HepG2 (cell line): ENCODE results near the gene DGKG. TPM values are rescaled to one million over a fixed set of nuclear protein-coding genes. Genes with fewer than 3 reads are reported as not detected.

Experiments
- BORCS8-MEF2B ChIP-seq: sonication (generic); formaldehyde crosslinking; IDR thresholded peaks from 2 replicates; pipeline ENCODE4 v1.8.0; 2022; ENCODE audit warnings: mild to moderate bottlenecking, missing genetic modification reagents
- DR1 ChIP-seq: sonication (generic); formaldehyde crosslinking; IDR thresholded peaks from 2 replicates; pipeline ENCODE4 v1.8.0; 2021; ENCODE audit warnings: mild to moderate bottlenecking, missing genetic modification reagents, inconsistent platforms
- FUBP1 ChIP-seq: sonication (generic); formaldehyde crosslinking; IDR thresholded peaks from 2 replicates; pipeline ENCODE4 v1.5.1; 2020; ENCODE audit warnings: missing genetic modification reagents, mild to moderate bottlenecking, borderline replicate concordance
- GMEB1 ChIP-seq: sonication (generic); formaldehyde crosslinking; IDR thresholded peaks from 2 replicates; pipeline ENCODE4 v1.5.1; 2020; ENCODE audit warnings: missing genetic modification reagents, mild to moderate bottlenecking, borderline replicate concordance
- MXD3 ChIP-seq: IDR thresholded peaks from 2 replicates; pipeline ENCODE4 v1.6.1; 2016; ENCODE audit warnings: mild to moderate bottlenecking, missing biosample characterization, missing genetic modification reagents
- NFE2L1 ChIP-seq: sonication (generic); formaldehyde crosslinking; IDR thresholded peaks from 2 replicates; pipeline ENCODE4 v1.4.0; 2020; ENCODE audit warnings: missing genetic modification reagents, mild to moderate bottlenecking, borderline replicate concordance
- RELA ChIP-seq: sonication (generic); formaldehyde crosslinking; IDR thresholded peaks from 2 replicates; pipeline ENCODE4 v1.4.0; 2020; ENCODE audit warnings: missing genetic modification reagents
- SCMH1 ChIP-seq: sonication (generic); formaldehyde crosslinking; IDR thresholded peaks from 2 replicates; pipeline ENCODE4 v1.9.0; 2021; ENCODE audit warnings: missing genetic modification reagents, mild to moderate bottlenecking, borderline replicate concordance
- SMYD3 ChIP-seq: sonication (generic); formaldehyde crosslinking; IDR thresholded peaks from 2 replicates; pipeline ENCODE4 v1.8.1; 2023; ENCODE audit warnings: mild to moderate bottlenecking, missing genetic modification reagents
- TRIM24 ChIP-seq: sonication (generic); formaldehyde crosslinking; IDR thresholded peaks from 2 replicates; pipeline ENCODE4 v1.8.0; 2022; ENCODE audit warnings: mild to moderate bottlenecking, missing genetic modification reagents
- ZBTB21 ChIP-seq: sonication (generic); formaldehyde crosslinking; IDR thresholded peaks from 2 replicates; pipeline ENCODE4 v1.4.0; 2020; ENCODE audit warnings: missing genetic modification reagents
- ZNF552 ChIP-seq: sonication (generic); formaldehyde crosslinking; IDR thresholded peaks from 2 replicates; pipeline ENCODE4 v1.9.0; 2022; ENCODE audit warnings: missing genetic modification reagents, mild to moderate bottlenecking, borderline replicate concordance
- ZNF580 ChIP-seq: IDR thresholded peaks from 2 replicates; pipeline ENCODE4 v1.6.1; 2016; ENCODE audit warnings: low read depth, borderline replicate concordance
- ZNF749 ChIP-seq: sonication (generic); formaldehyde crosslinking; IDR thresholded peaks from 2 replicates; pipeline ENCODE4 v1.8.0; 2022; ENCODE audit warnings: mild to moderate bottlenecking, missing genetic modification reagents, moderate library complexity, borderline replicate concordance
- ZNF782 ChIP-seq: sonication (generic); formaldehyde crosslinking; IDR thresholded peaks from 2 replicates; pipeline ENCODE4 v1.4.0; 2020; ENCODE audit warnings: missing genetic modification reagents, mild to moderate bottlenecking, borderline replicate concordance
- ZNF83 ChIP-seq: sonication (generic); formaldehyde crosslinking; IDR thresholded peaks from 2 replicates; pipeline ENCODE4 v1.4.0; 2020; ENCODE audit warnings: missing genetic modification reagents, mild to moderate bottlenecking, borderline replicate concordance
- polyA plus RNA-seq, 8 experiments: library from polyadenylated mRNA; depleted of rRNA in 3 of 8; stranded (reverse) in 7 of 8; unstranded in 1 of 8; fragments of >200 nt; fragmentation: Illumina TruSeq in 4 of 8; extraction: Trizol in 4 of 8; gene quantifications; 2 replicates each; pipeline versions ENCODE4 v1.2.1 to v1.2.3, GENCODE V29; 2011 to 2016; ENCODE audit warnings: low read depth in 4 of 8, missing spikeins in 1 of 8, mixed read lengths in 1 of 8; ENCODE audit not compliant: insufficient read depth in 1 of 8
- total RNA-seq, 5 experiments: library from RNA; depleted of rRNA; stranded (reverse); fragments of >200 nt; fragmentation: Illumina TruSeq; extraction: Trizol; gene quantifications; 2 replicates each; pipeline ENCODE4 v1.2.3, GENCODE V29; 2016; ENCODE audit warnings: low read depth in 1 of 5
- TF ChIP-seq, protein P1 (sequence below): sonication (generic); formaldehyde crosslinking; IDR thresholded peaks from 2 replicates; pipeline ENCODE4 v1.4.0; 2020; ENCODE audit warnings: mild to moderate bottlenecking, missing genetic modification reagents
- TF ChIP-seq, protein P2 (sequence below): IDR thresholded peaks from 2 replicates; pipeline ENCODE4 v1.6.1; 2016; ENCODE audit warnings: missing biosample characterization, missing genetic modification reagents, low read depth
- TF ChIP-seq, protein P3 (sequence below): sonication (generic); formaldehyde crosslinking; IDR thresholded peaks from 2 replicates; pipeline ENCODE4; 2020; ENCODE audit warnings: missing genetic modification reagents, mild to moderate bottlenecking, borderline replicate concordance

DGKG gene
- total and polyA plus RNA-seq, 2 of the 13 experiments (the other 11 are each of a cell fraction or from before 2014, with no cell fraction given): 3.8 to 6.2 TPM

- TF ChIP-seq ZNF782 (CRISPR knock-in tag) (no peak), ZNF552 (CRISPR knock-in tag) (no peak), BORCS8-MEF2B (CRISPR knock-in tag) (peak; percentile 5; the same call in 1 of the 2 replicates), RELA (no peak), MXD3 (CRISPR knock-in tag) (no peak), SMYD3 (CRISPR knock-in tag) (no peak), ZNF580 (CRISPR knock-in tag) (no peak), GMEB1 (CRISPR knock-in tag) (no peak), NFE2L1 (CRISPR knock-in tag) (no peak), ZNF83 (CRISPR knock-in tag) (no peak), FUBP1 (CRISPR knock-in tag) (no peak), ZBTB21 (CRISPR knock-in tag) (no peak), TRIM24 (CRISPR knock-in tag) (no peak), ZNF749 (CRISPR knock-in tag) (no peak), SCMH1 (CRISPR knock-in tag) (no peak), DR1 (CRISPR knock-in tag) (no peak)
- TF ChIP-seq, protein P1, sequence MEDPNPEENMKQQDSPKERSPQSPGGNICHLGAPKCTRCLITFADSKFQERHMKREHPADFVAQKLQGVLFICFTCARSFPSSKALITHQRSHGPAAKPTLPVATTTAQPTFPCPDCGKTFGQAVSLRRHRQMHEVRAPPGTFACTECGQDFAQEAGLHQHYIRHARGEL (CRISPR knock-in tag): no peak
- TF ChIP-seq, protein P2, sequence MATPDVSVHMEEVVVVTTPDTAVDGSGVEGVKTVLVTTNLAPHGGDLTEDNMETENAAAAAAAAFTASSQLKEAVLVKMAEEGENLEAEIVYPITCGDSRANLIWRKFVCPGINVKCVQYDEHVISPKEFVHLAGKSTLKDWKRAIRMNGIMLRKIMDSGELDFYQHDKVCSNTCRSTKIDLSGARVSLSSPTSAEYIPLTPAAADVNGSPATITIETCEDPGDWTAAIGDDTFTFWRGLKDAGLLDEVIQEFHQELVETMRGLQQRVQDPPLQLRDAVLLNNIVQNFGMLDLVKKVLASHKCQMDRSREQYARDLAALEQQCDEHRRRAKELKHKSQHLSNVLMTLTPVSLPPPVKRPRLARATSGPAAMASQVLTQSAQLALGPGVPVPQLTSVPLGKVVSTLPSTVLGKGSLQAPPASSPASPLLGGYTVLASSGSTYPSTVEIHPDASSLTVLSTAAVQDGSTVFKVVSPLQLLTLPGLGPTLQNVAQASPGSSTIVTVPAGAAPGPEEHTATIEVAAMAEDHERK: no peak
- TF ChIP-seq, protein P3, sequence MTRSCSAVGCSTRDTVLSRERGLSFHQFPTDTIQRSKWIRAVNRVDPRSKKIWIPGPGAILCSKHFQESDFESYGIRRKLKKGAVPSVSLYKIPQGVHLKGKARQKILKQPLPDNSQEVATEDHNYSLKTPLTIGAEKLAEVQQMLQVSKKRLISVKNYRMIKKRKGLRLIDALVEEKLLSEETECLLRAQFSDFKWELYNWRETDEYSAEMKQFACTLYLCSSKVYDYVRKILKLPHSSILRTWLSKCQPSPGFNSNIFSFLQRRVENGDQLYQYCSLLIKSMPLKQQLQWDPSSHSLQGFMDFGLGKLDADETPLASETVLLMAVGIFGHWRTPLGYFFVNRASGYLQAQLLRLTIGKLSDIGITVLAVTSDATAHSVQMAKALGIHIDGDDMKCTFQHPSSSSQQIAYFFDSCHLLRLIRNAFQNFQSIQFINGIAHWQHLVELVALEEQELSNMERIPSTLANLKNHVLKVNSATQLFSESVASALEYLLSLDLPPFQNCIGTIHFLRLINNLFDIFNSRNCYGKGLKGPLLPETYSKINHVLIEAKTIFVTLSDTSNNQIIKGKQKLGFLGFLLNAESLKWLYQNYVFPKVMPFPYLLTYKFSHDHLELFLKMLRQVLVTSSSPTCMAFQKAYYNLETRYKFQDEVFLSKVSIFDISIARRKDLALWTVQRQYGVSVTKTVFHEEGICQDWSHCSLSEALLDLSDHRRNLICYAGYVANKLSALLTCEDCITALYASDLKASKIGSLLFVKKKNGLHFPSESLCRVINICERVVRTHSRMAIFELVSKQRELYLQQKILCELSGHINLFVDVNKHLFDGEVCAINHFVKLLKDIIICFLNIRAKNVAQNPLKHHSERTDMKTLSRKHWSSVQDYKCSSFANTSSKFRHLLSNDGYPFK (CRISPR knock-in tag): no peak
Observed at GRCh38 chr3:186108106-186108940, 253.7 kb downstream of the DGKG start (continued).
